NCI-H2227 treated with DMSO at 0.1 percent for 48 hours (cell line): ENCODE data around the gene NXPH3.
"Not testable (repeated sequence)": the region's sequence is repeated elsewhere in the genome, so short reads cannot be mapped to it uniquely, and the experiment has no call there.

Source experiments
- DNase-seq: peaks from one replicate; lab custom pipeline; 2025; lab: John Stamatoyannopoulos, UW

The NXPH3 gene

DNA sequence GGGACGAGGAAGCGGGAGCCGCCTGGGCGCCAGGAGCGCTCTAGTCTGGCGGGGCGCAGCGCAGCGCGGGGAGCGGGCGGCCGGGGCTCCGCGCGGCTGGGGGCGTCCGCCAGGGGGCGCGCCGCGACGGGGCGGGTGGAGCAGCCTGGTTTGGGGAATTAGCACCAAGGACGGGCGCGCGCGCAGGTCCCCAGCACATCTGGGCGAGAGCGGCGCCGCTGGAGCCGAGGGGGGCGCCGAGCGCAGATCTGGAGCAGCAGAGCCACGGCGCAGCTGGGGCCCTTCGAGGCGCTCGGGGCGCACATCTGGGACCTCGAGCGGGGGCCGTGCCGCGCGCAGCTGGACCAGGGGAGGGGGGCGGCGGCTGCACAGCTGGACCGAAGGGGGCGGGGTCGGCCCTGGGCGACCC is at the start of gene NXPH3:
Gene NXPH3, plus strand, starts transcription at position 193 of the 409 bp plus-strand sequence. CDS start 349 bp downstream, outside the sequence.
- peak; percentile 43 for DNase-seq

- DNase-seq, result no peak
Observed at GRCh38 chr17:49527927-49528651, 47.6 kb upstream of the NXPH3 start.

GRCh38 chr17:49528966-49529365 is 46.7 kb upstream of the NXPH3 start:
- no peak for DNase-seq

- no peak for DNase-seq
Observed at GRCh38 chr17:49530118-49530517, 45.6 kb upstream of the NXPH3 start.

GRCh38 chr17:49543860-49544259 is 31.8 kb upstream of the NXPH3 start:
- DNase-seq, result no peak

DNA sequence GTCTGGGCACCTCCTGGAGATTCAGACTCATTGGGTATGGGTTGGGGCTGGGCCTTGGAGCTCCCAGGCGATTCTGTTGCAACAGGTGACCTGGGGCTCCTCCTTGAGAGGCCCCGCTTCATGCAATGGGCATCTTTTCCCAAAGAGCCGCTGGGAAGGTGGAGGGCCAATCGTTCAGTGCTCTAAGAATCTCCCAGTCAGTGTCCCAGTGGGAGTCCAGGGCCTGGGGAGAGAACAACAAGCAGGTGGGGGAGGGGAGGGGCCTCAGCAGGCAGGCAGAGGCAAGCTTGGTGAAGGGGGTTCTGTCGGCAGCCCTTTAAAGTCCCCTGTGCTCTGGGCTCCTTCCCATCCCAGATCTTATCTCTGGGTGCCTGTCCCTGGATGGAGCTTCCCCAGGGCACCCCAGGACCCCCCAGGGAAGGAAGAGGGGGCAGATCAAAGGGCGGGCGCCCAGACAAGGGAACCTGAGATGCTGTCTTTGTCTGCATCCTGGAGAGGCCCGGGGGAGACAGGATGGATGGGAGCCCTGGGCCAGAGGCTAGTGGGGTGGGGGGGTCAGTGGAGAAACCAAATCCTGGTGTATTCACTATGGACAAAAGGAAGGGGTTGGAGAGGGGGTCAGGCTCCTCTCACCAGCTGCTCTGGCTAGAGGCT is 30.5 kb upstream of the NXPH3 start:
- DNase-seq, result no peak

DNA sequence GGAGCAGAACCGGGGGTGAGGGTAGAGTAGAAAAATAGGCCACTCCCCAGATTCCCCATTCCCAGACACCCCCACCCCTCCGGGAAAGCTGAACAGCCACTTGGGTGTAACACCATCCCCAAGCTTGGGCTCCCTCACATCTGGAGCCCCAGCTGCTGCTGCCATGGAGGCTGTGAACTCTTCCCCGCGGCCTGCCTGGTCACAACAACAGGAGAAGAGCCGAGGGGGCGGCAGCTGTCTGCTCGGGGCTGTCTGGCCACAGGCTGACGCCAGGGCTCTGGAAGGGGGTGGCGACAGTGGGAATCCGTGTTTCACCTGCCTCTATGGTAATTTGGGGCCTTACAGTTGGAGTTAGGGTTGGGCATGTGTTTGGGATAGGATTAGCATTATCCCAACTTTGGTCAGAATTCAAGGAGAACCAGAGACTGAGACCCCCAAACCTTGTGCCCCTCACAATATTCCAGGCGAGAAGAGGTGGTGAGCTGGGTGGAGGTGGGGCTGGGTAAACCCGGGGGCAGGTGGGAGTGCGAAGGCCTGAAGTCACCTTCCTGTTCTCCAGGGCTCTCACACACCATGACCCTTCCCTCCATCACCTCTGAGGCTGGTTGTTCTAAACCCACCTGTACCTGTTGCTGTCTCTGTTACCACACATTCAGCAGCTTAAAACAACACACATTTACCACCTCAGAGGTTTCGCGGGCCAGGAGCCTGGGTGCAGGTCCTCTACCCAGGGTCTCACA is 29.7 kb upstream of the NXPH3 start:
- DNase-seq, result no peak

GRCh38 chr17:49546546-49547535 is 28.8 kb upstream of the NXPH3 start:
- no peak for DNase-seq

GRCh38 chr17:49547566-49547965 is 28.1 kb upstream of the NXPH3 start:
- DNase-seq, result no peak

DNA sequence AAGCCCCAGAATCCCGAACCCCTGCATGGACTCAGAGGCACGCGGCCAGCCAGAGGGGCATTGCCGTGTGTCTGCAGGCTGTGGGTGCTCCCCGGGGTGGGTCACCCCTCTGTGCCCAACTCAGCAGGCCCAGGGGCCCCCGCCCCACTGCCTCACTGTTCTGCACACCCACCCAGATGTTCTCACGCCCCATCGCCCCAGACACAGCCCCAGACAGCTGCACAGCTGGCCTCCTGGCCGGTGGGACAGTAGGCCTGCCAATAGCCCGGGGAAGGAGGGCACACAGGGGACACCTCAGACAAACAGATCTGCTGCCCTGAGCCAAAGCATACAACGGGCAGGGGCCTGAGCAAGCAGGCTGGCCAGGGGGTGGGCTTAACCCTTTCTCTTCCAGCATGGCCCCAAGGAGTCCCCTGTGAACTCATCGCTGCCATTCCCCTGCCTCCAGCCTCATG is 27.6 kb upstream of the NXPH3 start:
- DNase-seq, result no peak

- DNase-seq, result no peak
Observed at GRCh38 chr17:49548506-49549310, 27.0 kb upstream of the NXPH3 start.

GRCh38 chr17:49549311-49549605 is 26.4 kb upstream of the NXPH3 start:
- DNase-seq, result no peak

- no peak for DNase-seq
Observed at GRCh38 chr17:49549691-49550678, 25.7 kb upstream of the NXPH3 start.

GRCh38 chr17:49550764-49551163 is 24.9 kb upstream of the NXPH3 start:
- not testable (repeated sequence) for DNase-seq

GRCh38 chr17:49551221-49552069 is 24.2 kb upstream of the NXPH3 start:
- no peak for DNase-seq

GRCh38 chr17:49552070-49552751 is 23.5 kb upstream of the NXPH3 start:
- no peak for DNase-seq

- no peak for DNase-seq
Observed at GRCh38 chr17:49553676-49554335, 21.9 kb upstream of the NXPH3 start.
